HG02571 (cell line): ENCODE measurements around the gene KIAA1671.

Source experiments
- ATAC-seq: cut with Tn5 transposase; IDR thresholded peaks from one replicate; pipeline ENCODE4 v1.9.1; 2021; ENCODE audit warnings: mild to moderate bottlenecking, moderate library complexity; ENCODE audit not compliant: unreplicated experiment

The KIAA1671 gene

DNA sequence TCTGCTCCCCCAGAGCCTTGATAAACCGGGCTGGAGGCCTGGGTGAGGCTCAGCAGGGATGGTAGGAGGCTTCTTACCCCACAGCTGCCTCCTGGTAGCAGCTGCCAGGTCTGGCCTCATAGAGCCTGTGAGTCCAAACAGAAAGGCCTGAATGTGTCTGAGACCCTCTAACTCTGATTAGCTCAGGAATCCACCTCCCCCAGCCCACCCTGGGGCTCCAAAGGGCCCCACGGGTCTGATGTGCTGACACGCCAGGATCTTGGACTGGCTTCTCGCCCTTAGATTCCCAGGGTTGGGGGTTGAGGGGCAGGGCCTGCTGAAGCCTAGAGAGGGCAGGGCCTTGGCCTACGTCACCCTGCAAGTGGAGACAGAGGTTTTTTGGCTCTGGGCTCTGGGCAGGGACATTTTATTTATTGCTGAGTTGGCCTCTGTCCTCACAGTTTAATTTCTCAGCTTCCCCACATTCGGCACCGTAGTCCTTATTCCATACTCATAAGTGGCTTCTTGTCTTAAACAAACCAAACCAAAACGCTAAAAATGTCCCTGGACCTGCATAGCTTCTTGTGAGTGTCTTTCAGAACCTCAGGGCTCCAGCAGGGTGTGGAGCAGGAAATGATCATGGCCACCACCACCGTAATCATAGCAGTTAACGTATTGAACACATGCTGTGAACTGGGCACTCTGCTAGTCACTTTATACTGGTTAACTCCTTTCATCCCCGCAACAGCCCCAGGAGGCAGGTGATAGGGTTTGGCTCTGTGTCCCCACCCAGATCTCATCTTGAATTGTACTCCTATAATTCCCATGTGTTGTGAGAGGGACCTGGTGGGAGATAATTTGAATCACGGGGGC lies 25.1 kb downstream of the KIAA1671 start:
- ATAC-seq = no peak

DNA sequence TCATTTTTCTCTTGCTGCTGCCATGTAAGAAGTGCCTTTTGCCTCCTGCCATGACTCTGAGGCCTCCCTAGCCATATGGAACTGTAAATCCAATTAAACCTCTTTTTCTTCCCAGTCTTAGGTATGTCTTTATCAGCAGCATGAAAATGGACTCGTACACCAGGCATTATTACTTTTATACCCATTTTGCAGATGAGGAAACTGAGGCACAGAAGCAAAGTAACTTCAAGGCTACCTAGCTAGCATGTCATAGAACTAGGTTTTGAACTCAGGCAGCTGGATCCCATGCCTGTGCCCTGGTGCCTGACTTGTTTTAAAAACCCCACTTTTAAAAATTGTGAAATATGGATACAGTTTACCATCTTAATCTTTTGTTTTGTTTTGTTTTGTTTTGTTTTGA lies 25.8 kb downstream of the KIAA1671 start:
- no peak for ATAC-seq

DNA sequence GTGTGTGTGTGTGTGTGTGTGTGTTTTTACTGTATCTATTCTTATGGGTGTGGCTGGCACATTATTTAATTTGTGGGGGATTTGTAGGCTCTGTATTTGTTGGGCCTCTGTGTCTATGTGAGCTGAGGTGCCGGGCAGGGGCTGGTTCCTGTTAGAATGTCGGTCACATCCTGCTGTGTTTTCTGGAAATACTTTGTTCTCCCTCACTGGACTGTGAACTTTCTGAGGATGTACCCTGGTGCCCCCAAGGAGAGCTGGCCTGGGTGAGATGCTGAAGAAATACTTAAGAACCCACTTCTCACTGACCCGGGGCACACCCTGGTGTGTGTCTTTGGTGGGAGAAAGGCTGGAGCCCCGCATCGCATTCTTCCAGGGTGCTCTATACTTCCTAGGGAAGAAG lies 28.6 kb downstream of the KIAA1671 start:
- ATAC-seq = no peak

DNA sequence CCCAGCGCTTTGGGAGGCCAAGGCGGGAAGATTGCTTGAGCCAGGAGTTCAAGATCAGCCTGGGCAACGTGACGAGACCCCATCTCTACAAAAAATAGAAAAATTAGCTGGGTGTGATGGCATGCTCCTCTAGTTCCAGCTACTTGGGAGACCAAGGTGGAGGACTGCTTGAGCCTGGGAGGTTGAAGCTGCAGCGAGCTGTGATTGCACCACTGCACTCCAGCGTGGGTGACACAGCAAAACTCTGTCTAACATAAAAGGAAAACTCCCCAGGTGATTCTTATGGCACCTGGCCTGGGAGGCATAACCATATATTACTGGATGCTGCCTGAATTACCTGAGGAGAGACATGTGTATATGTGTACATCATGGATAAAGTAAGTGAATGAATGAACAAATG lies 29.1 kb downstream of the KIAA1671 start:
- no peak for ATAC-seq

- ATAC-seq = no peak
Measured at GRCh38 chr22:24982301-24983056, 30.0 kb downstream of the KIAA1671 start.

GRCh38 chr22:24983151-24983550 lies 30.6 kb downstream of the KIAA1671 start:
- ATAC-seq = no peak

- ATAC-seq = no peak
Measured at GRCh38 chr22:24984122-24984521, 31.6 kb downstream of the KIAA1671 start.

DNA sequence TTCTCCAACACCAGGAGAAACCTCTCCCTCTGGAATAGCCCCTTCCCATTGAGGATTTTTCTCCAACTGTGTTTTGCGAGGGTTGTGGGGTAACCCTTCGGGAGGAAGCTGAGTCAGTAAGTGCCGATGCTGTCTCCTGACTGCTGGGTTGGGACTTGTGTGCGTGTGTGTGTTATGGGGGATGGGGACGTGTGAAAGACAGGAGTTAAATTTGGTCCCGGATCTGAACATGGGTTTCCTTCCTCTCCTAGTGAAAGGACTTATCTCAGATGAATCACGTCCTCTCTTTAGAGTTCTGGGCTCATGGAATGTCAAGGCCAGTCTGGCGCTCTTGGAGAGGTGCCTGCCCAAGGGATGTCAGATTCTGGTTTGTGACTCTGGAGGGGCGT lies 33.3 kb downstream of the KIAA1671 start:
- no peak for ATAC-seq

- ATAC-seq = no peak
Measured at GRCh38 chr22:24986816-24987215, 34.3 kb downstream of the KIAA1671 start.

GRCh38 chr22:24989135-24989534 lies 36.6 kb downstream of the KIAA1671 start:
- no peak for ATAC-seq

DNA sequence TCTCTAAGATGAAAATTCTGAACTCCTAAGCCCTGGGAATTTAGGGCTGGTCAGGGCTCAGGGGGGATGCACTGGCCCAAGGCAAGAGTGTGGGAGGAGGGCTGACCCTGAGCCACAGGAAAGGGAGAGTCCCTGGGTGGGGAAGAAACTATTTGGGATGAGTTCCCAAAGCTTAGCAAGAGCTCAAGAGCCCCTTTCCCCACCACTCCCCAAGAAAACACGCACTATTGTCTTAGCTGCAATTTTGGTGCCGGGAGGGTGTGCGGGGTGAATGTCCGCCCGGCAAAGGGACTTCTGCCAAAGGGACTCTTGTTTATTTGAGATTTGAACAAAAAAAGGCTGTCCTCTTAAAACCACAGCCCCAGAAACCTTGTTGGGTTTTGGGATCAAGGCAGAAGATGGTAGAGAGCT lies 37.0 kb downstream of the KIAA1671 start:
- ATAC-seq = no peak

DNA sequence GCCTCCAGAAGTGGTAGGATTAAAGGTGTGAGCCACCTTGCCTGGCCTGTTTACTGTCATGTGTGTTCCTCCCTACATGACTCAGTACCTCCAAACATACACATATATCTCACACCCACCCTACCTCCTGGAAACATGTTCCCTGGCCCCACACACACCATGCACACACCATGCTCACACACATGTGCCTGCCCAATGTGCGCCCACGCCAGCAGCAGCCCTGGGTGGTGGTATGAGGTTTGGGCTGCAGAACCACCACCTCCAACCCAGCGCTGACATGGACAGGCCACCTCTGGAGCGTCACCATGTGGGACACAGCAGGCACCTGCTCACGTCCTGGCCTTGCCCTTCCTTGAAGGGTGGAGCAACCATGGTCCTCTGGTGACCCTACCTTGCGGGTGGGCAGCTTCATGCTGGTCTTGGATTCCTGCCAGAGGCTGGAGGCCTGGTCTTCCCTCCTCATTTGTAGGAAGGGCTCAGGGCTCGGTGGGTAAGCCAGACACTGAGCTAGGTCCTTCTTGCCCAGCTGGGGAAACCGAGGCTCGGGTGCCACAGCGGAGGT lies 37.9 kb downstream of the KIAA1671 start:
- ATAC-seq = no peak

GRCh38 chr22:24992946-24993345 lies 40.4 kb downstream of the KIAA1671 start:
- ATAC-seq = no peak

DNA sequence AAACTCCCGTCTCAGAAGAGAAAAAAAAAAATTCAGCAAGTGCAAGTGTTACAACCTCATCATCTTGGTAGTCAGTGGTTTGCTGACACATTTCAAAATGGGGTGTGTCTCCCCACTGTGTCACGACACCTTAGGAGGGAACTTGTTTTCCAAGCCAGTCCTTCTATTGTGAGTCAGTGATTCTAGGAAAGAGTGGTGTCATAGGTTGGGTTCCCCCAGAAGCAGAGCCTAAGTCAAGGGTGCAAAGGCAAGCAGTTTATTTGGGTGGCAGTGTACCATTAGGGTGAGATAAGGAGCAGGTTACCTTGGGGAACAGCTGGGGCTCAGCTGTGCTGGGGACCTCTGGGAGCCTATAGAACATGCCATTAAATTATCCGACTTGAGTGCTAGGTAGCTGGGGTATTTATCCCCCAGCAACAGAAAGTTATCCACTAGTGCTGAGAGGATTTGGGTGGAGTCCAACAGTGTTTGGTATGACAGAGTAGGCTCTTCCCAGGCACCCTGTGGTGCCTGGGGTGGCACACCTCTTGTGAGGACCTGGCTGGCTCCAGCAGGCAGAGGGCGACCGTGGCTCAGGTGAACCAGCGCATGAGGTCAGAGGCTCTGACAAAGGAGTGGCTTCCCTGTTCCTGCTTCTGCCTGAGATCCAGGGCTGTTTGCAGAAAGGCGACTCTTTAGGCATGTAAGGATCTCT lies 41.7 kb downstream of the KIAA1671 start:
- ATAC-seq = no peak

GRCh38 chr22:24995649-24996180 lies 43.2 kb downstream of the KIAA1671 start:
- no peak for ATAC-seq

GRCh38 chr22:24996420-24996952 lies 44.0 kb downstream of the KIAA1671 start:
- ATAC-seq = no peak

DNA sequence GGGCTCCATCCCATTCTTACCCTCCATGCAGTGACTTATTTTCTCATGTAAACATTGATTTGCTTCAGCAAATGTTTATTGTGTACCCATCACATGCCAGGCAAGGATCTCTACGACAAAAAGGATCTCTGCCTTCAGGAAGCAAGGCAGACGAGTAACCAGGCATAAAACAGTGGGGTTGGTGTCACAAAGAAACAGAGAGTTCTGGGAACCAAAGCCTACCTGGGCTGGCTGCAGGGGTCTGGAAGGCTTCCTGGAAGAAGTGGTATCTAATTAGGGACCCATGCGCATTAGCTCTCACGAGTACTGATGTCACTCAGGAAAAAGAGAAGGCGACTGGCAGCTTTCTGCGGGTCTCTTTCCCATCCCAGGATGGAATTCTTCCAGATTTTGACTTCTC lies 44.5 kb downstream of the KIAA1671 start:
- ATAC-seq = no peak

- no peak for ATAC-seq
Measured at GRCh38 chr22:25000686-25001085, 48.2 kb downstream of the KIAA1671 start.

DNA sequence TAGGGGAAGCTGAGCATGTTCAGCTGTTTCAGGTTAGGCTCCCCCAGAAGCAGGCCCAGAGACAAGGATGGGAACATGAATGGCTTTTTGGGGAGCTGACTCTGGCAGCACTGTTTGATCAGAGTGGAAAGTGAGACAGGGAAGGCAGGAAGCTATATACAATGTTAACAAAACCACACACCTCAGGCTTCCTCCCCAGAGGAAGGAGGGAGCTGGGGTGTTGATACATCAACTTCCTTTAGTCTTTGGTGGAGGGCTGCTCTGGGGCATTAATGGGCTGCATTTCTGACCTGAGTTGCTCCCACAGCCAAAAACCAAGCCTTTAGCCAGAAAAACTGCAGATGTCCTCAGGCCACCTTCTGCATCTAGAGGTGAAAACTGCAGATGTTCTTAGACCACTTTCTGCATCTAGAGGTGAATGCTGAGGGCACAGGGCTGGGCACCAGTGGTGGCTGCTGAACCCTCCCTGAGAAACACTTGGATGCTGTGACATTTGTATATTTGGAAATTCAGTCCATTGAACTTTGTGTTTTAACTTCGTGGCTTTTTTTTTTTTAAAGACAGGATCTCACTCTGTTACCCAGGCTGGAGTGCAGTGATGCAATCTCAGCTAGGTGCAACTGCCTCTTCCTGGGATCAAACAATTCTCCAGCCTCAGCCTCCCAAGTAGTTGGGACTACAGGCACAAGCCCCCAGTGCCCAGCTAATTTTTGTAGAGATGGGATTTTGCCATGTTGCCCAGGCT lies 49.9 kb downstream of the KIAA1671 start:
- no peak for ATAC-seq

- ATAC-seq = no peak
Measured at GRCh38 chr22:25006354-25006753, 53.8 kb downstream of the KIAA1671 start.
